HEK293T (cell line): ENCODE data around the gene NEXMIF.

Experiments used
- BHLHE40 ChIP-seq: fragments of 450-650 bp; IDR thresholded peaks from 2 replicates; pipeline ENCODE4 v1.6.1; 2016; ENCODE audit warnings: mild to moderate bottlenecking, moderate library complexity, borderline replicate concordance
- ELF4 ChIP-seq: fragments of 450-650 bp; IDR thresholded peaks from 2 replicates; pipeline ENCODE4 v1.6.1; 2017; ENCODE audit warnings: antibody characterized with exemption
- FOXK2 ChIP-seq: fragments of 450-650 bp; IDR thresholded peaks from 2 replicates; pipeline ENCODE4 v1.6.1; 2016; ENCODE audit warnings: mild to moderate bottlenecking
- HDGF ChIP-seq: fragments of 450-650 bp; IDR thresholded peaks from 2 replicates; pipeline ENCODE4 v1.6.1; 2017; ENCODE audit warnings: antibody characterized with exemption, borderline replicate concordance
- LEF1 ChIP-seq: fragments of 450-650 bp; IDR thresholded peaks from 2 replicates; pipeline ENCODE4 v1.6.1; 2017; ENCODE audit warnings: mild to moderate bottlenecking, borderline replicate concordance
- PKNOX1 ChIP-seq: fragments of 450-650 bp; IDR thresholded peaks from 2 replicates; pipeline ENCODE4 v1.6.1; 2016
- SP1 ChIP-seq: fragments of 450-650 bp; IDR thresholded peaks from 2 replicates; pipeline ENCODE4 v1.6.1; 2017
- TARDBP ChIP-seq: fragments of 450-650 bp; IDR thresholded peaks from 2 replicates; pipeline ENCODE4 v1.6.1; 2016

GRCh38 chrX:74922922-74923543 is 2.2 kb downstream of the NEXMIF start:
- no peak for TF ChIP-seq SP1
- TF ChIP-seq LEF1: no peak
- TF ChIP-seq PKNOX1: no peak
- TF ChIP-seq FOXK2: no peak
- TF ChIP-seq HDGF: no peak
- TF ChIP-seq BHLHE40: no peak
- TF ChIP-seq ELF4: no peak
- no peak for TF ChIP-seq TARDBP
